ENCODE data around the gene OR10S1. TPM values are rescaled to one million over a fixed set of nuclear protein-coding genes. Genes with fewer than 3 reads are reported as not detected.

Gene OR10S1
- total and polyA plus RNA-seq, 7 experiments from 2014 or later: not detected

Other genes with a start within 250 kb of the OR10S1 start
- gene ZNF202, start 236.1 kb downstream of the OR10S1 start, total RNA-seq: 10 to 100 TPM; 13.0 to 27.0 (median 18.6) TPM
- gene ZNF202, start 236.1 kb downstream of the OR10S1 start, polyA plus RNA-seq: 10 to 100 TPM in 1 of 2 donors, 1 to 10 TPM in 1; 5.8 to 11.8 TPM
- gene OR6X1, start 223.3 kb downstream of the OR10S1 start, total RNA-seq: not detected
- gene OR6X1, start 223.3 kb downstream of the OR10S1 start, polyA plus RNA-seq: not detected
- not detected for gene OR6M1, start 171.4 kb downstream of the OR10S1 start, total RNA-seq
- not detected for gene OR6M1, start 171.4 kb downstream of the OR10S1 start, polyA plus RNA-seq
- not detected for gene TMEM225, start 92.1 kb downstream of the OR10S1 start, total RNA-seq
- gene TMEM225, start 92.1 kb downstream of the OR10S1 start, polyA plus RNA-seq: not detected
- gene OR8D4, start 75.6 kb downstream of the OR10S1 start, total RNA-seq: not detected
- gene OR8D4, start 75.6 kb downstream of the OR10S1 start, polyA plus RNA-seq: not detected
- not detected for gene OR4D5, start 38.2 kb downstream of the OR10S1 start, total RNA-seq
- not detected for gene OR4D5, start 38.2 kb downstream of the OR10S1 start, polyA plus RNA-seq
- gene OR6T1, start 33.9 kb downstream of the OR10S1 start, total RNA-seq: not detected
- gene OR6T1, start 33.9 kb downstream of the OR10S1 start, polyA plus RNA-seq: not detected
- gene OR10G6, start 17.4 kb upstream of the OR10S1 start, total RNA-seq: not detected
- gene OR10G6, start 17.4 kb upstream of the OR10S1 start, polyA plus RNA-seq: not detected
- not detected for gene OR10G4, start 35.2 kb upstream of the OR10S1 start, total RNA-seq
- gene OR10G4, start 35.2 kb upstream of the OR10S1 start, polyA plus RNA-seq: not detected
- gene OR10G9, start 45.2 kb upstream of the OR10S1 start, total RNA-seq: not detected
- gene OR10G9, start 45.2 kb upstream of the OR10S1 start, polyA plus RNA-seq: not detected
- gene OR10G8, start 49.0 kb upstream of the OR10S1 start, total RNA-seq: not detected
- not detected for gene OR10G8, start 49.0 kb upstream of the OR10S1 start, polyA plus RNA-seq
- gene OR10G7, start 63.5 kb upstream of the OR10S1 start, total RNA-seq: not detected
- gene OR10G7, start 63.5 kb upstream of the OR10S1 start, polyA plus RNA-seq: not detected
- gene VWA5A, start 137.7 kb upstream of the OR10S1 start, total RNA-seq: 10 to 100 TPM in 1 of 5 experiments, 1 to 10 TPM in 4; 5.2 to 10.2 (median 8.3) TPM
- gene VWA5A, start 137.7 kb upstream of the OR10S1 start, polyA plus RNA-seq: 10 to 100 TPM; 10.8 to 11.7 TPM
- gene OR10D3, start 205.6 kb upstream of the OR10S1 start, total RNA-seq: not detected
- not detected for gene OR10D3, start 205.6 kb upstream of the OR10S1 start, polyA plus RNA-seq